HepG2 (cell line): ENCODE data around the gene MAP2K6. TPM values are rescaled to one million over a fixed set of nuclear protein-coding genes. Genes with fewer than 3 reads are reported as not detected.

Experiments used
- ARID5B ChIP-seq: IDR thresholded peaks from 2 replicates; pipeline ENCODE4 v1.4.0; 2020; ENCODE audit warnings: mild to moderate bottlenecking, missing genetic modification reagents
- FOXM1 ChIP-seq: sonication (generic); formaldehyde crosslinking; IDR thresholded peaks from 2 replicates; pipeline ENCODE4 v1.5.0; 2020; ENCODE audit warnings: missing genetic modification reagents
- GRHL1 ChIP-seq: sonication (generic); formaldehyde crosslinking; conservative IDR thresholded peaks from 2 replicates; pipeline ENCODE4 v1.8.0; 2022; ENCODE audit warnings: missing genetic modification reagents
- HCFC1 ChIP-seq: fragments of 150-350 bp; IDR thresholded peaks from 2 replicates; pipeline ENCODE4 v1.6.1; 2014; ENCODE audit warnings: low read depth, low read length
- MAFK ChIP-seq, 2 experiments: IDR thresholded peaks in 1 of 2; conservative IDR thresholded peaks in 1 of 2; 2 replicates each; pipeline ENCODE4 v1.6.1; 2011; ENCODE audit warnings: improper control_type of control experiment in 2 of 2, low read length in 2 of 2
- MIXL1 ChIP-seq: IDR thresholded peaks from 2 replicates; pipeline ENCODE4 v1.6.1; 2016
- NFYC ChIP-seq: IDR thresholded peaks from 2 replicates; pipeline ENCODE4 v1.6.1; 2016; ENCODE audit warnings: missing genetic modification reagents, missing compliant biosample characterization
- PHF21A ChIP-seq: sonication (generic); formaldehyde crosslinking; IDR thresholded peaks from 2 replicates; pipeline ENCODE4 v1.5.0; 2020; ENCODE audit warnings: mild to moderate bottlenecking, missing genetic modification reagents
- SNAPC5 ChIP-seq: sonication (generic); formaldehyde crosslinking; IDR thresholded peaks from 2 replicates; pipeline ENCODE4 v1.8.1; 2023; ENCODE audit warnings: mild to moderate bottlenecking, missing genetic modification reagents, borderline replicate concordance
- TBX2 ChIP-seq: sonication (generic); formaldehyde crosslinking; IDR thresholded peaks from 2 replicates; pipeline ENCODE4 v1.5.0; 2020; ENCODE audit warnings: missing genetic modification reagents, mild to moderate bottlenecking, borderline replicate concordance
- ZNF20 ChIP-seq: sonication (generic); formaldehyde crosslinking; IDR thresholded peaks from 2 replicates; pipeline ENCODE4 v1.4.0; 2020; ENCODE audit warnings: mild to moderate bottlenecking, moderate library complexity, missing genetic modification reagents
- ZNF234 ChIP-seq: sonication (generic); formaldehyde crosslinking; conservative IDR thresholded peaks from 2 replicates; pipeline ENCODE4 v1.5.1; 2020; ENCODE audit warnings: mild to moderate bottlenecking, missing genetic modification reagents
- ZNF33A ChIP-seq: sonication (generic); formaldehyde crosslinking; IDR thresholded peaks from 2 replicates; pipeline ENCODE4 v1.5.1; 2020; ENCODE audit warnings: missing genetic modification reagents, mild to moderate bottlenecking, moderate library complexity, borderline replicate concordance
- polyA plus RNA-seq, 8 experiments: library from polyadenylated mRNA; depleted of rRNA in 3 of 8; stranded (reverse) in 7 of 8; unstranded in 1 of 8; fragments of >200 nt; fragmentation: Illumina TruSeq in 4 of 8; extraction: Trizol in 4 of 8; gene quantifications; 2 replicates each; pipeline versions ENCODE4 v1.2.1 to v1.2.3, GENCODE V29; 2011 to 2016; ENCODE audit warnings: low read depth in 4 of 8, missing spikeins in 1 of 8, mixed read lengths in 1 of 8; ENCODE audit not compliant: insufficient read depth in 1 of 8
- total RNA-seq, 5 experiments: library from RNA; depleted of rRNA; stranded (reverse); fragments of >200 nt; fragmentation: Illumina TruSeq; extraction: Trizol; gene quantifications; 2 replicates each; pipeline ENCODE4 v1.2.3, GENCODE V29; 2016; ENCODE audit warnings: low read depth in 1 of 5
- TF ChIP-seq, protein P1 (sequence below): sonication (generic); formaldehyde crosslinking; IDR thresholded peaks from 2 replicates; pipeline ENCODE4 v1.4.0; 2020; ENCODE audit warnings: mild to moderate bottlenecking, missing genetic modification reagents
- TF ChIP-seq, protein P2 (sequence below): sonication (generic); formaldehyde crosslinking; IDR thresholded peaks from 2 replicates; pipeline ENCODE4 v1.5.0; 2020; ENCODE audit warnings: missing genetic modification reagents
- TF ChIP-seq, protein P3 (sequence below): sonication (generic); formaldehyde crosslinking; IDR thresholded peaks from 2 replicates; pipeline ENCODE4 v1.4.0; 2020; ENCODE audit warnings: missing genetic modification reagents, mild to moderate bottlenecking, borderline replicate concordance
- TF ChIP-seq, protein P4 (sequence below): sonication (generic); formaldehyde crosslinking; IDR thresholded peaks from 2 replicates; pipeline ENCODE4 v1.4.0; 2020; ENCODE audit warnings: mild to moderate bottlenecking, low read depth, missing genetic modification reagents

Gene MAP2K6
- total and polyA plus RNA-seq, 2 of the 13 experiments (the other 11 are each of a cell fraction or from before 2014, with no cell fraction given): 5.1 to 33.6 TPM

GRCh38 chr17:69477204-69477902, 62.9 kb downstream of the MAP2K6 start (continued):
- TF ChIP-seq ARID5B (CRISPR knock-in tag) (peak; percentile 61), MAFK (conservative IDR thresholded peaks at IDR 0.05 in 1 of 2, IDR thresholded peaks at IDR 0.05 in 1 of 2; ENCODE audit: low read length in 2 of 2) (no peak), FOXM1 (no peak), PHF21A (0 out of 2 replicates have a peak, but pooled peaks have one; percentile 16), ZNF33A (CRISPR knock-in tag) (no peak), MIXL1 (CRISPR knock-in tag) (peak; percentile 79; the same call in 1 of the 2 replicates), SNAPC5 (CRISPR knock-in tag) (no peak), GRHL1 (CRISPR knock-in tag) (no peak), NFYC (no peak), TBX2 (CRISPR knock-in tag) (peak; percentile 65; the same call in 1 of the 2 replicates), HCFC1 (no peak), ZNF234 (CRISPR knock-in tag) (no peak), ZNF20 (no peak)
- TF ChIP-seq, protein P1, sequence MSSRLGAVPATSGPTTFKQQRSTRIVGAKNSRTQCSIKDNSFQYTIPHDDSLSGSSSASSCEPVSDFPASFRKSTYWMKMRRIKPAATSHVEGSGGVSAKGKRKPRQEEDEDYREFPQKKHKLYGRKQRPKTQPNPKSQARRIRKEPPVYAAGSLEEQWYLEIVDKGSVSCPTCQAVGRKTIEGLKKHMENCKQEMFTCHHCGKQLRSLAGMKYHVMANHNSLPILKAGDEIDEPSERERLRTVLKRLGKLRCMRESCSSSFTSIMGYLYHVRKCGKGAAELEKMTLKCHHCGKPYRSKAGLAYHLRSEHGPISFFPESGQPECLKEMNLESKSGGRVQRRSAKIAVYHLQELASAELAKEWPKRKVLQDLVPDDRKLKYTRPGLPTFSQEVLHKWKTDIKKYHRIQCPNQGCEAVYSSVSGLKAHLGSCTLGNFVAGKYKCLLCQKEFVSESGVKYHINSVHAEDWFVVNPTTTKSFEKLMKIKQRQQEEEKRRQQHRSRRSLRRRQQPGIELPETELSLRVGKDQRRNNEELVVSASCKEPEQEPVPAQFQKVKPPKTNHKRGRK (CRISPR knock-in tag): no peak
- TF ChIP-seq, protein P2, sequence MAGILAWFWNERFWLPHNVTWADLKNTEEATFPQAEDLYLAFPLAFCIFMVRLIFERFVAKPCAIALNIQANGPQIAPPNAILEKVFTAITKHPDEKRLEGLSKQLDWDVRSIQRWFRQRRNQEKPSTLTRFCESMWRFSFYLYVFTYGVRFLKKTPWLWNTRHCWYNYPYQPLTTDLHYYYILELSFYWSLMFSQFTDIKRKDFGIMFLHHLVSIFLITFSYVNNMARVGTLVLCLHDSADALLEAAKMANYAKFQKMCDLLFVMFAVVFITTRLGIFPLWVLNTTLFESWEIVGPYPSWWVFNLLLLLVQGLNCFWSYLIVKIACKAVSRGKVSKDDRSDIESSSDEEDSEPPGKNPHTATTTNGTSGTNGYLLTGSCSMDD (CRISPR knock-in tag): no peak
- TF ChIP-seq, protein P3, sequence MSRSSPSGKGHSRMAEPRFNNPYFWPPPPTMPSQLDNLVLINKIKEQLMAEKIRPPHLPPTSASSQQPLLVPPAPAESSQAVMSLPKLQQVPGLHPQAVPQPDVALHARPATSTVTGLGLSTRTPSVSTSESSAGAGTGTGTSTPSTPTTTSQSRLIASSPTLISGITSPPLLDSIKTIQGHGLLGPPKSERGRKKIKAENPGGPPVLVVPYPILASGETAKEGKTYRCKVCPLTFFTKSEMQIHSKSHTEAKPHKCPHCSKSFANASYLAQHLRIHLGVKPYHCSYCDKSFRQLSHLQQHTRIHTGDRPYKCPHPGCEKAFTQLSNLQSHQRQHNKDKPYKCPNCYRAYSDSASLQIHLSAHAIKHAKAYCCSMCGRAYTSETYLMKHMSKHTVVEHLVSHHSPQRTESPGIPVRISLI: no peak
- TF ChIP-seq, protein P4, sequence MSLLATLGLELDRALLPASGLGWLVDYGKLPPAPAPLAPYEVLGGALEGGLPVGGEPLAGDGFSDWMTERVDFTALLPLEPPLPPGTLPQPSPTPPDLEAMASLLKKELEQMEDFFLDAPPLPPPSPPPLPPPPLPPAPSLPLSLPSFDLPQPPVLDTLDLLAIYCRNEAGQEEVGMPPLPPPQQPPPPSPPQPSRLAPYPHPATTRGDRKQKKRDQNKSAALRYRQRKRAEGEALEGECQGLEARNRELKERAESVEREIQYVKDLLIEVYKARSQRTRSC (CRISPR knock-in tag): no peak
